Suppressor macrophage treated with lipopolysaccharide for 4 hours (primary cell): ENCODE data around the gene SIRT7.

Experiments used
- DNase-seq: peaks from one replicate; pipeline ENCODE4 v3.0.0-alpha.2; 2020

The SIRT7 gene

DNA sequence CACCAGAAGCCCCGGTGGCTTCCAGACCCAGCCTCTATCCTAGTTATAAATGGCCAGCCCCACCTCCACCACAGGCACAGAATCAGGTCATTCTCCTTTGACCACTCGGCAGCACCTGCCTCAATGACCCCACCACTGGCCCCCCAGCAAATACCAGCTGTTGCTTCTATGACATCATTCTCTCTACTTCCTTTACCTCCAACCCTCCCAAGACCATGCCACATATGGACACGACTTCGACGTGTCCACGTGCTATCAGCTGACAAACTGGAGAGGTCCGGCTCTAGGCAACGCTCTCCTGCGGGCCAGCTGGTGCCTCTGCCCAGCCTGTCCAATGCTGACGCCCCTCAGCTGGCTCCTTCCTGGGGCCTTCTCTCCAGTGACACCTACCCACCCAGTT, 32.5 kb downstream of the SIRT7 start:
- no peak for DNase-seq

DNA sequence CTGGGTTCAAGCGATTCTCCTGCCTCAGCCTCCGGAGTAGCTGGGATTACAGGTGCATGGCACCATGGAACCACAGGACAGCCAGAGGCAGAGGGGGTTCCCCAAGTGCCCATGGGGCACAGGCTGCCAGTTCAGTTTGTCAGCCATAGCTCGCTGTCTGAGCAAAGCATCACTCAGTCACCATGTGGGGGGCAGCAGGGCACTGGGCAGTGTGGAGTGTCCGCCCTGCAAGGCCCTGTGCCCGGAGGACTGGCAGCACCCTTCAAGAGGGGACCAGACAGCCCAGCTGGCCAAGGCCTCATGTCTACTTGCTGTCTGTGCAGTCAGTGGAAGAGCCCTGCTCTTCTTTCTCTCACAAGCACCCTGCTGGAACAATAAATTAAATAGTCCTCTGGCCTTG, 33.0 kb downstream of the SIRT7 start:
- DNase-seq, result no peak

DNA sequence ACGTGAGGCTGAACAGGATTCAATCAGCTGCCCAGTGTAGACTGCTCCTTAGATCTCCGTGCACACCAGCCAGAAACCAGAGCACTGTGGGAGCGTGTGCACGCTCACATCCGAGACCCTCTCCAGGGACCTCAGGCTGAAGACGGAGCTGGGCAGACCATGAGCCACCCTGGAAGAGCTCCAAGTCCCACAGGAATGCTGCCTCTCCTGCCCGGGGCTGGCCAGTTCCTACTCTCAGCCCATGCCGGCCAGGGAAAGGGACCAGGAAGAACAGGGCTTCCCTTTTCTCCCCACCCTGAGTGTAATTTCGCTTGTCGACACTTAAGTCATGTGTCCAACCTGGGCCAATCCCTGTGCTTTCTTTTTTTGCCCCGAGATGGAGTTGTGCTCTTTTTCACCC, 33.5 kb downstream of the SIRT7 start:
- DNase-seq, result no peak

DNA sequence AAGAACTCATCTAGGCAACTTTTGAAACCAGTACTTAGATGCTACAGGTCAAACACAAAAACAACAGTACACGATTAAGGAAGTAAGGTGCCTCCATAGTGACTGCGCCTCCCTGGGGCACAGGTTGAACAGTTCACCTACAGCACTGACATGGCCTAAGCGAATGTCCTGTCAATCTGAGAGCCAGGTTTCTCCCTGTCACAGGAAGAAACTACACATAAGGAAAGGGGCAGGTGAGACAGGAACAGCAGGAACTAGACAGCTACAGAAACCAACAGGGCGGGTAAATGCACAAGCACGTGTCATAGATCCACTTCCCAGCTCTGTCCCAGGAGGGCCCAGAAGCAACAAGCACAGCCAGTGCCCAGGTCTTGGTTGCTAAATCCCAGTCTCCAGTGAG, 38.9 kb downstream of the SIRT7 start:
- no peak for DNase-seq

DNA sequence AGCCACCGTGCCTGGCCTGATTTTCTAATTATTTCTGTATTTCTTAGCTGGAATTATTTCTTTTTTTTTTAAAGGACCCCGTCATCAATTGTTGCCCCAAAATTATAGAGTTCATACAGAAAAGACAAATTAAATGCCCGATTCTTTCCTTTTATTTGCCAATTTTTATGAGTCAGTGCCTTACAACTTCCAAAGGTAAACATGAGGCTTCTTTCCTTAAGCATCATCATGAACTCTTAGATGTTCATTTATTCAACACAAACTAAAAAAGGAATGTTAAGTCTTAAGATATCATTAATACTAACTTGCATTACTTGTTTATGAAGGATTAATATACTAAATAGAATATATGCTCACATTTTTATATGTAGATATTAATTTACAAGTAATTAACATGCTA, 39.7 kb downstream of the SIRT7 start:
- DNase-seq, result no peak

DNA sequence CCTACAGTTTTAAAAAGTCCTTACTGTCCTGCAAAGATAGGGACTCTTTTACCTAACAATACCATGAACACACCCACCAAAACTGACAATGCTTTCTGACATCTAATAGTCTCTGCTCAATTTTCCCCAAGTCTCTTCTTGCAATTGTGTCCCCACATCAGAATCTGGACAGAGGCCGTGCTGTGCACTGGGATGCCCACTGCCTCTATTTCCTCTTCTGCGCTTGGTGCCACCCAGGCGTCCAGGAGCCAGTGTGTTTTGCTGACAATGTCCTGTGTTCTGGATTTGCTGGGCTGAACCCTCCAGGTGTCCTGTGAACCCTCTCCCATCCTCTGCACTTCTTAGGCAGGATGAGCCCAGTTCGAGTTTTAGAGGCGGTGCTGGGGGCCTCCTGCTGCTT, 40.4 kb downstream of the SIRT7 start:
- no peak for DNase-seq

DNA sequence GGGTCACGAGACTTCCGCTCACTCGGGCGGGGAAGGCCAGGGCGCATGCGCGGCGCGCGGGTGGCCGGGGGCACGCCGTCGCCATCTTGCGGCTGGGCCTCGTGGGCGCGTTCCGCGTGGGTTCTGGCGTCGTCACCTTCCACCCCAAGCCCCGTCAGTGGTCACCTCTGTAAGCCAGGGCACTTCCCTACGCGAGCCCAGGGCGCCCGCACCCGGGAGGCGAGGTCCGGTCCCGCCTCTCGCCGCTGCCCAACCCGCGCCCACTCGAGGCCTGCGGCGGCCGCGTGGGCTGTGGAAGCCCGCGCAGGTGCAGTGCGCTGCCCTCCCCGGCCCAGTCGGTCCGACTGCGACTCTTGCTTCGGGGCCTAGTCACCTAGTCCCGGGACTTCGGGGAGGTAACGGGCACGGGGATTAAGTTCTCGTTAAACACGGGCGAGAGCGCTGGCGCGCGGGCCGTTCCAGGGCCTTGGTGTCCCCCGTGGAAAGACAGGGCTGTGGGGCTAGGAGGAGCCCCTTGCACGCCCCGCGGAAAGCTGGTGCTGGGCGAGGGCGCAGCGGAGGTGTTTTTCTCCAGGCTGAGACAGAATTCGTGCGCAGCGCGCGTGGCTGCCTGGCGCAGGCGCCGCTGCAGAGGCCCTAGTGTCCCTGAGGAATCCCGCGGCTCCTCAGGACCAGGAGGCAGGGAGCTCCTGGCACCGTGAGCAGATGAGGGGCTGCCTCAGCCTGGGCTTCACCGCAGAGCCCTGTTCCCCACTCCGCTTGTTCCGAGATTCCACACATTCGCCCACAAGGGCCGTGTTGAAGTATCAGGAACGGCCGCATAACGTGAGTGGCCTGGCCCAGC, 46.4 kb downstream of the SIRT7 start:
- peak; percentile 98 for DNase-seq

DNA sequence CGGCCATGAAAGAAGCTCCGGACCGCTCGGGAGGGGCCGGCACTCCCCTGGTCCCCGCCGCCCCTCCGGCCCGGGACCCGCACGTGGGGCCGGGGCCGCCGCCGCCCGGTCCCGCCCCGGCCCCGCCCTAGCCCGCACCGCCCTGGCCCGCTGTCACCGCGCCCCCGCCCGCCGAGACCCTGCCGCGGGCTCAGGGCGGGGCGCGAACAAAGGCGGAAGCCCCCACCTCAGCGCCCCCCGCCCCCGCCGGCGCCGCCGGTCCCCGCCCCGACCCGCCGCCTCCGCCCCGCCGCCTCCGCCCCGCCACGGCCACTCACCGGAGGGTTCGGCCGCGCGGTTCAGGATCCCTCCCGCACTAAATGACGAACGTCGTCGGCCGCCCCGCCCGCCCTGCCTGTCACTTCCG, 47.0 kb downstream of the SIRT7 start, which contains the start of gene ARHGDIA:
TSS of gene ARHGDIA (minus strand) at position 357 of the 406 bp plus-strand sequence. CDS start 1,407 bp downstream, outside the sequence.
- DNase-seq, result no peak

DNA sequence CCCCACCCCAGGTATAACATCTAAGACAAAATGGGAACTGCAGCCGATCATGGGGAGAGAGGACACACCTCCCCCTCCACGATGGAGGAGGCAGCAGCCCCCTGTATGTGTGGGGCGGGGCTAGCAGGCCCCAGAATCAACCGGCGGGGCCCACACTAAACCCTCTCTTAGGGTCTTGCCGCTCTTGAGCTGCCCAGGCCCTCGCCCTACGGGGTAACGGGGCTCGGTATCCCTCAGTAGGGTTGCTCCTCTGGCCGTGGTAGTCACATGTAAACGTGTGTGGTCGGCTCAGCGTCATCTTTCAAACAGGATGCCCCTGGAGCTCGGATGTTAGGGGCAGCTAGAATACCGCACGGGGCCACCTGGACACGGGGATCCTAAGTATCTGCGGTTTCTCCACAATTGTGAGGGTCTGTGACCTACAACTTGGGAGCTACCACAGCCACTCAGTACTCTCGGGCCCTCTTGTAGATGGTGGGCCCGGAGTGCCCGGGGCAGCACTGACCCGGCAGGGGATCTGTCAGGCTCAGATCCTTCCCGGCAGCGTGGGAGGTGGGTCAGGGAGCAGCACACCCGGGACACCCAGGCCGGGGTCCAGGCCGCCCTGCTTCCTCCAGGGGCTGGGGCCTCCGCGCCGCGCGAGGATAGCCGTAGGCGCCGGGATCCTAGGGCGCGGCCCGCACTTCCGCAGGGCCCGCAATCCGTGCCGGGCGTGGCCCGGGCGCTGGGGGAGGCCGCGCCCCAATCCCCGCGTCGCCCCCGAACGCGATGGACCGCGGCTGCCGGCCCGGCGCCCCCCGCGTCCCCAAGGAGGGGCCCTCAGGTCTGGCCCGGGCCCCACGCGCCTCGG, 47.6 kb downstream of the SIRT7 start:
- peak; percentile 66 for DNase-seq

DNA sequence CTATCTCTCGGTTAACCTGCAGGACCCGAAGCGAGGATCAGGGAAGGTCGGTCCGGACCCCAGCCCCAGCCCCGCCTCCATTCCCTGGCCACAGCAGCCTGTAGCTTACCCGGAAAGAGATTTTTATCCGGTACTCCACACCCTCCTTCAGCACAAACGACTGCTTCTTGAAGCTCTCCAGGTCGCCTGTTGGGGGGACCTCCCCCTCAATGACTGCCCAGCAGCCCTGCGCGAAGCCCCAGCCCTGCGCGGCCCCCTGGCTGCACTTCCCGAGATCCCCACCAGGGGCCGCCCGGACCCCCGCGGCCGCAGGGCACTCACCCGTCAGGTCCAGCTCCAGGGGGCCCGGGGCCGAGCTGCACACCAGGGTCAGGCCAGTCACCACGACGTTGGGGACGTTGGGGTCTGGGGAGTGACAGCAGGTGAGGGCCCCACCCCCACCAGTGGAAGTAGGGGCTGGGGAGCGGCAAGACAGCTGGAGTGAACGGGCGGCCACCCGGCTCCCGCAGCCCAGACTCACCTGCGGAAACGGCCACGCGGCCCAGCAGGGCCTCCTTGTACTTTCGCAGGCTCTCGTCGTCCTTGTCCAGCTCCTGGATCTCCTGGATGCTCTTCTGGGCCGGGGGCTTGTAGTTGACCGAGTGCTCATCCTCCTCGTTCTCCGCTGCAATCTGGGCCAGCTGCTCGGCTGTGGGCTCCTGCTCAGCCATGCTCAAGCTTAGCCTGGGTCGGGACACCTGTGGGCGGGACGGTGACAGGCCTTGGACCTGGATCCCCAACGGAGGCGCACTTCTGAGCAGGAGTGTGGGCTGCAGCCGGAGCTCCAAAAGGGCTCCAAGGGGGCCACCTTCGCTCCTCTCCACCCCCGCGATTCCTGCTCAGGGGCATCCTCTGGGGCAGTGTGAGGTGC, 48.5 kb downstream of the SIRT7 start:
- no peak for DNase-seq

DNA sequence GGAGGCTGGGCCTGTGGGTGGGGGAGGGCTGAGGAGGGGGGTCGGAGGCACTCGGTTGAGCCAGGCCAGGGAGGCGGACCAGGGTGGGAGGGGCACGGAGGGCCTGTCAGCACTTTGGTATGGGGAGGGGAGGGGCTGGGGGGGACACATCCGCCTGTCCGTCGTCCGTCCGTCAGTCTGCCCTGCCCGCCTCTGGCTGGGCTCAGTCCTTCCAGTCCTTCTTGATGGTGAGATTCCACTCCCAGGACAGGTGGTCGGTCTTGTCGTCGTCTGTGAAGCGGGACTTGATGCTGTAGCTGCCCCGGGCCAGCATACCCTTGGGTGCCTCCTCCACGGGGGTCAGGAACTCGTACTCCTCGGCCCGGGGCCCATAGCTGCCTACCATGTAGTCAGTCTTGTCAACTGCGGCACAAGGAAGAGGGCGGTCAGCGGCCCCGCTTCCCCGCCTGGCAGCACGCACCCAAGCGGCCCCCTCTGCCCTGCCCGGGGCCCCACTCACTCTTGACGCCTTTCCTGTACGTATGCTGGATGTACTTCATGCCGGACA, 49.2 kb downstream of the SIRT7 start:
- DNase-seq, result no peak

DNA sequence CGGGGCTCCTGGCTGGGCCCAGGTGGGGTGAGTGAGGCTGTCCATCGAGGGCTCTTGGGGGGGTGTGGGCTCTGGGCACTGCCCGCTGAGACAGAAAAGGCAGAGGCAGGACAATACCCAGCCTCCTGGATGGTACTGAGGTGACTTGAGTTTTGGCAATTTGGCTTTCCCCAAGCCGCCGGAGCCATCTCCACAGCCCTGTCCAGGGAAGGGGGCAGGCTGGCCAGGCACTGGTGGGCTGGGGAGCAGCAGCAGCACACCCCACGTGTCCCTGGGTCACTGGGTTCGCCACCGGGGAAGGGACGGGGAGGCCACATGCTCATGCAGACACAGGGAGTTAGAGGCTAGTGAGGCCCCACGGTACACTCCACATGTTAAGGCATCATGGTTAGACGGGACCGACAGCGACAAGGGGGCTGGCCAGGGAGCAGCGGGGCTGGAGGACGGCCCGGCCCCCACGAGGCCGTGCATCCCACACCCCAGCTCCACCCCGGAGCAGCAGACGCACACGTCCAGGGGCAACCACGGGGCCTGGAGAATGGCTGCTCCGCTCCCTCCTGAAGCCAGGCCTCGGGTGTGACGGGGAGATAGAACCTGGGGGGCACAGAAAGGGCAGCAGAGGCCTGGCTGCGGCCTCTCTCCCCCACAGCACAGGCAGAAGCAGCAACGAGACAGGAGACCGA, 49.8 kb downstream of the SIRT7 start:
- DNase-seq, result no peak

DNA sequence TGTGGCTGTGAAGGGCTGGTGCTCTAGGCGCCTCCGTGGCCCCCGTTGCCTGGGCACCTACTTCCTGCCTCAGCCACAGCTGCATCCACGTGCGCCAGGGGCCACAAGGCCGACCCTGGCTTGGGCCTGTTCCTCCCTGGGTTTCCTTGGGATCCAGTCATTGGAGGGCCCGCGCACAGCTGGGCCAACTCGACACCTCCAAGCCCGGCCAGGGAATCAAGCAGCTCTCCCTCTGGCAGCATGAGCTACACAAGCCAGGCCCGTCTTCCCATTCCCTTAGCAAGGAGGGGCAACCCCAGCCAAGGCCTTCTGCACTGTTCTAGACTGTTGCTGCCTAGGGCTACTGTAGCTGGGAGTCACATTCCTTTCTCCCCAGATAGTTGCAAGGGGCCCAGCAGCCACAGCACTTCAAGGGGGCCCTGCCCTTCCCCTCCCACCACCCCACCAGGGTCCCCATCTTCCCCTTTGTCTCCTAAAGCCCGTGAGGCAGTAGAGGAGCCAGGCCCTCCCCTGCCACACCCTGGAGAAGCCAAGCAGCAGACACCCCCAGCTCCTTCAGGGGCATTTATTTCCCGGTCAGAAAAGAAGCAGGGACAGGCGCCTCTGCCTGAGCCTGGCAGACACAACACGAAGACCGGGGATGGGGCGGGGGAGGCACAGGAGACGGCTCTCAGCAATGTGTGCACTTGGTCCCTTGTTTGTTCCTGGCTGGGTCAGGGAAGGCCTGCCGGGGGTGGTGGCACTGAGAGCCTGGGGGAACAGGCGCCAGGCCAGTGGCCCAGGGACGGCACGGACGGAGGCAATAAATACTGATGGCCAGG, 50.6 kb downstream of the SIRT7 start:
- no peak for DNase-seq

DNA sequence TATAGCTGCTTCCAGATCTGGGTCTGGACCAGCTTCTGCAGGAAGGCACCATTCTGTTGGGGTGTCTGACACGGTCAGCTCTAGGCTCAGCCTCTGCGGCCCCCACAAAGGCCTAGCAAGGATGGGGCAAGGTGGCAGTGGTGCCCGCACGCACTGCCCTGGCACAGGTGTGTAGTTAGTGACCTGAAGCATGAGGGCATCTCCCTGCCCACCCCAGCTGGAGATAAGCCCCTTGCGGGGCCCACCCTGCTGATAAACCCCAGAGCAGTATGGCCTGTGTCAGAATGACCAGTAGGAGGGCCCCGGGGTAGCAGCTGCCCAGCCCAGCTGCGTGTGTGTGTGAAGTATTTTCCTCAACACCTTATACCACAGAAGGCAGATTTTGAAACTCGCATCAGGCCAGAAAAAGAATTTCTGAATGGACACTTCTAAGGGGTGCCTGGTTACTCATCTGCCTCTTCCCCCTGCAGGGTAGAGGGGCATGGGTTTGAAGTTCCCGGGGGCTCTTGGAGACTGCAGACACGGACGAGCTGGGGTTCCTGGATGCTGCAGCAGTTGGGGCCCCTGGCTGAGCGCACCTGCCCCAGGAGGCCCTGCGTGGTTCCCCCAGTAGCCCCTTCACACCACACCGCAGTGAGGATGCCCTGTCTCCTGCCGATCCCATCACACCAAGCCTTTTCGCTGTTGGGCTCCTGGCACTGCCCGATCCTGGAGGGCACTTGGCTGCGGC, 51.4 kb downstream of the SIRT7 start:
- DNase-seq, result no peak

DNA sequence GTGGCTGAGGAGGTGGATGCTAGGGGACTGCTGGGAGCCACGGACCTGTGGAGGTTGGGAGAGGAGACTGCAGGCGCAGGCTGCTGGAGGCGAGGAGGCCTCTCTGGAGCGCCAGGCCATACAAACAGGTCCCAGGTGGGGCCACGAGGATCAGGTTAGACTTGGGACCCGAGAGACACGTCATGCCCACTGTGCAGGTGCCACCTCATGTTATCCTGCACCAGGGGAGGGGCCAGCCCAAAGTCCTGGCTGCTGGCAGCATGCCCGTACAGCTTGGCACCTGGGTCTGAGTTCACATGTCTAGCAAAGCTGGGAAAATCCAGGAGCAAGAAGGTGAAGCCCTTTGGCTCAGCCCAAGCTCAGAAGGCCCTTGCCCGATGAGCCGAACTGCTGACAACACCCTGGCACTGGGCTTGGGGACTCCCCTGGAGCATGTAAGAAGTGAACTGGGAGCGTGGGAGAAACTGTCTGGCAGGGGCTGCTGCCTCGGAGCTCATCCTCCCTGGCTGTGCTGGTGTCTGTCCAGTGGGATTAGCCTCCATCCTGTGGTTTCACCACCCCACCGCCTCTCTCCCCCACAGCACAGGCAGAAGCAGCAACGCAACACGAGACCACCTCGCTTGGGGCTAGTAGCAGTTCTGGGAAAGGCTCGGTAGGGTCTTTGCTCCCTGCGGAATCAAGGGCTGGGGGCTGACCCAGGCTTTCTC, 52.1 kb downstream of the SIRT7 start:
- no peak for DNase-seq

DNA sequence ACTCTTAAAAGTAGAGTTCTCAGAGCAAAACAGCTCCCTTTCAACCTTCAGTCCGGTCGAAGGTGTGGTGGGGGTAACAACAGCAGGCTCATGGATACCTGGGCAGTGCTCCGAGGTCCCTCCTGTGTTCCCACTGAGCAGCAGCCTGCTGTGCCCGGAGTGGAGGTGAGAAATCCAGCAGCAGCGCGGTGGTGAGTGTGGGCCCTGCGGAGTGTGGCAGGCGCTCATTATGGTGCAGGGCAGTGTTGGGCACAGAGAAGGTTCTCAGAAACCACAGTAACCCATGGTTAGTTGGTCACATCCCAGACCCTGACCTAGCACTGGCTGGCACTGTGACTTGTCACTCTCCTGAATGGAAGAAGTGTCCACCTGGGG, 52.6 kb downstream of the SIRT7 start:
- no peak for DNase-seq

DNA sequence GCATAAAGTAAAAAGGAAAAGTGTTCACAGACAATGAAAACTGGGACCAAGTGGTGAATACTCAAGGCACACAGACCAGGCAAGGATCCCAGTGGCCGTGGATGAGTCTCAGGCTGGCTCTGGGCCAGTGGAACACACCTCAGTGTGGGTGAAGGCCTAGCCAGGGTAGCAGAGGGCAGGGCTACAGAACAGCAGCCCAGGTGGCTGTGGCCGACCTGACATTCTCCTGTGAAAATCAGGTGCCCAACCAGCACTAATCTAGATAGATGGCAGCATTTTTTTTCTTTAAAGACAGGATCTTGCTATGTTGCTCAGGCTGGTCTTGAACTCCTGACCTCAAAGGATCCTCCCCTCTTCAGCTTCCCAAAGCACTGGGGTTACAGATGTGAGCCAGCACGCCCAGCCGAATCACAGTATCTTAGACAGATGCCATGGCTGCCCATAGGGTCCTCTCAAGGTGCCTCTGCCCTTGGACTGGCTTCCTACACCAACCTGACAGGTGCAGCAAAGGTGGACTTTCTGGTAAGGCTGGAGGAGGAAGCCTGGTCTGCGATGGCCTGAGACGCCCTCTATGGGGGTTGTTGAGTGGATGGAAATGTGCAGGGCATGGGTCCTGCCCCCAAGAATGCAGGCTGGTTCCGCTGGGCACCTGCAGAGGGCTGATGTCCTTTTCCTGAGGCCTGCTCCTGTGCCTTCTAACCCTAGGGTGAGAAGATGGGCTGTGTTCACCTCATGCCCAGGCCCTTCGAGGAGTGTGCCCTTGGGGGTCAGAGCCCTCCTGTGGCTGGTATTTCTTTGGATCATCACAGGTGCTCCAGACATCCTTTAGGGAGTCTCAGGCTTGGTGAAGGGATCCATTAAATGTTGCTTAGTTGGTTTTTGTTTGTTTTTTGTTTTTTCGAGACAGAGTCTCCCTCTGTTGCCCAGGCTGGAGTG, 53.9 kb downstream of the SIRT7 start:
- no peak for DNase-seq

DNA sequence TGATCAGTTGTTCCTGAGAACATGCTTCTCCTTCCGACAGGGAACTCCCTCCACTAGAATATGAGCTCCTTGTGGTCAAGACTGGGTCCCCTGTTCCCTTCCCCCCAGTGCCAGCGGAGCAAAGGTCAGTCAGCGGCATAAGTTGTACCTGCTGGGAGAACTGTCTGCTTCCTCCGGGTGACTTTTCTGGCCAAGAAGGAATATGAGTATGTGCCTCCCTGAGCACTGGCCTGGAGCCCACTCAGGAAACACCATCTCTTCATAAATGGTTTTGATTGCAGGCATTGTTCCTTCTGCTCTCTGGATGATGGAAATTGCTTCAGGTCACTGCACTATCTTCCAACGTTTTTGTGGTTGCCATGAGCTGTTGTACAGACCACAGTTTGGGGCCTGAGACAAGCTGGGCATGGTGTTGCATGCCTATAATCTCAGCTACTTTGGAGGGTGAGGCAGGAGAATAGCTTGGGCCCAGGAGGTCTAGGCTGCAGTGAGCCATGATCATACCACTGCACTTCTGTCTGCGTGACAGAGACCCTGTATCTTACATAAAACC, 54.8 kb downstream of the SIRT7 start:
- DNase-seq, result no peak
